Stimulated activated CD4-positive, alpha-beta T cell treated with anti-CD3 and anti-CD28 coated beads, Interleukin-2, amount 100 ng/mL, for 24 hours (primary cell): ENCODE measurements around the gene TAF1.

Experiments
- DNase-seq, 2 donors: peaks; one replicate each; pipeline ENCODE4 v3.0.0-alpha.2; 2020

TAF1 gene

DNA sequence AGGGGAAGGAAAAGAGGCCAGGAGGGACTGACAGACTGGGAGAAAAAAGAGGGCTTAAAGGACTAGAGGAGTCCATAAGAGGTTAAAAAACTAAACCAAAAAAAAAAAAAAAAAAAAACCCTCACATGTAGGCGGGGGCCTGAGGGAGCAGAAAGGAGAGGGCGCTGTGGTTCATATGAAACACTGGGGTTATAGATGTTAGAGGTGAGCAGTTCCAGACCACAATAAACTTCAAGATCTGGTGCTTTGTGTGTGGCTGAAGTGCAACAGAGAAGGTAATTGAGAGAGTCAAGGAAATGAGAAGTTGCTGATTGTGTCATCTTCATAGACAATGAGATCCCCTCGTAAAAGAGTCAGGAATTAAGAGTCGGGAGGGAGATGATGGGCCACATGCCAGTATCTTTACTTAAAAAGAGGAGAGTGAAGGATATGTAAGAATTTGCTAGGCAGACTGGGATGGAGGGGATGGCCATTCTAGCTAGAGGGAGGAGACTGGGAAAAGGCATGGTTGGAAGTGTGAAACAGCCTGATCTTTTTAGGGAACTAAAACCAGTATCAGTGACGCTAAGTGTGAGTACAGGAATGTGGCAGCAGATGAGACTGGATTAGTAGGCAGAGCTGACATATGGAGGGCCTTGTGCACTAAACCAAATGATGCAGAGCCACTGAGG is 148.3 kb downstream of the TAF1 start:
- DNase-seq: no peak

DNA sequence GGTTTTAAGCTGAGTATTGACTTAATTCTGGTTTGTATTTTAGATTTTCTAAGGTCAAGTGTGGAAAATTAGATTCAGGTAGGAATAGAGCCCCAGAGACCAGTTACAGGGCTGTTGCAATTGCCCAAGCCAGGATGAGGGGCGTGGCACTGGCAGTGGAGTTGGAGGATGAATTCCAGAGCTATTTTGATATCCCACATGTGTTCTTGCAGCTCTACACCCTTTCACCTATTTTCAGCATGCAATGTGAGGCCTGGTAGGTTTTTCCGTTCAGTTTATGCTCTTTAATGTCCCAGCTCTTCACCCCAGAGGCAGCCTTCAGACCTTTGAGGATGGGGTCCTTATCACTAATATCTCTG is 148.9 kb downstream of the TAF1 start:
- DNase-seq: no peak
